Measurements from ENCODE around the gene ZSWIM2. TPM values are rescaled to one million over a fixed set of nuclear protein-coding genes. Genes with fewer than 3 reads are reported as not detected.

ZSWIM2 gene
- total RNA-seq, 4 donors from 2014 or later = 0.44 to 0.51 TPM; not detected in 2

DNA sequence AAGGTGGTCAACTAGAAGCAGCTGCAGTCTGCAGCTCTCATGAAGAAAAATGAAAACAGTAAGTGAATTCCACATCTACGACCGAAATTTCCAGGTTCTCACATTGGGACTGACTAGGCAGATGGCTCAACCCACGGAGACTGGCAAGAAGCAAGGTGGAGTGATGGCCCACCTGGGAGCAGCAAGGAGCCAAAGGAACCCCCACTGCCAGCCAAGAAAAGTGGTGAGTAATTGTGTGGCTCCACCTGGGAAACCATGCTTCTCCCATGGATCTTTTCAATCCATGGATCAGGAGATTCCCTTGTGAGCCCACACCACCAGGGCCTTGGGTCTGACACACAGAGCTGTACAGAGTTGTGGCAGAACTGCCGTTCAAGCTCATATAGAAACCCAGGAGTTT lies 64.0 kb downstream of the ZSWIM2 start:
- TF ChIP-seq, protein P1, sequence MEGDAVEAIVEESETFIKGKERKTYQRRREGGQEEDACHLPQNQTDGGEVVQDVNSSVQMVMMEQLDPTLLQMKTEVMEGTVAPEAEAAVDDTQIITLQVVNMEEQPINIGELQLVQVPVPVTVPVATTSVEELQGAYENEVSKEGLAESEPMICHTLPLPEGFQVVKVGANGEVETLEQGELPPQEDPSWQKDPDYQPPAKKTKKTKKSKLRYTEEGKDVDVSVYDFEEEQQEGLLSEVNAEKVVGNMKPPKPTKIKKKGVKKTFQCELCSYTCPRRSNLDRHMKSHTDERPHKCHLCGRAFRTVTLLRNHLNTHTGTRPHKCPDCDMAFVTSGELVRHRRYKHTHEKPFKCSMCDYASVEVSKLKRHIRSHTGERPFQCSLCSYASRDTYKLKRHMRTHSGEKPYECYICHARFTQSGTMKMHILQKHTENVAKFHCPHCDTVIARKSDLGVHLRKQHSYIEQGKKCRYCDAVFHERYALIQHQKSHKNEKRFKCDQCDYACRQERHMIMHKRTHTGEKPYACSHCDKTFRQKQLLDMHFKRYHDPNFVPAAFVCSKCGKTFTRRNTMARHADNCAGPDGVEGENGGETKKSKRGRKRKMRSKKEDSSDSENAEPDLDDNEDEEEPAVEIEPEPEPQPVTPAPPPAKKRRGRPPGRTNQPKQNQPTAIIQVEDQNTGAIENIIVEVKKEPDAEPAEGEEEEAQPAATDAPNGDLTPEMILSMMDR (IDR thresholded peaks at IDR 0.05; ENCODE audit: low read depth) = no peak

DNA sequence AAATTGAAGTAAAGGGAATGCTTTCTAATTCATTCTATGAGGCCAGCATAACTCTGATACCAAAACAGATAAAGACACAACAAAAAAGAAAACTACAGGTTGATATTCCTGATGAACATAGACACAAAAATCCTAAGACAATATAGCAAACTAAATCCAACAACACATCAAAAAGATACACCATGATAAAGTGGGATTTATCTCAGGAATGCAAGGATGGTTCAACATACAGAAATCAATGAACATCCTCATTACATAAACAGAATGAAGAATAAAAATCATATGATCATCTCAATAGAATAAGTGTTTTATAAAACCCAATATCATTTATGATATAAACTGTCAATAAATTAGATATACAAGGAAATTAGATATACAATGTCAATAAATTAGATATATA lies 65.7 kb downstream of the ZSWIM2 start:
- TF ChIP-seq, protein P1 (IDR thresholded peaks at IDR 0.05; ENCODE audit: low read depth) = no peak

DNA sequence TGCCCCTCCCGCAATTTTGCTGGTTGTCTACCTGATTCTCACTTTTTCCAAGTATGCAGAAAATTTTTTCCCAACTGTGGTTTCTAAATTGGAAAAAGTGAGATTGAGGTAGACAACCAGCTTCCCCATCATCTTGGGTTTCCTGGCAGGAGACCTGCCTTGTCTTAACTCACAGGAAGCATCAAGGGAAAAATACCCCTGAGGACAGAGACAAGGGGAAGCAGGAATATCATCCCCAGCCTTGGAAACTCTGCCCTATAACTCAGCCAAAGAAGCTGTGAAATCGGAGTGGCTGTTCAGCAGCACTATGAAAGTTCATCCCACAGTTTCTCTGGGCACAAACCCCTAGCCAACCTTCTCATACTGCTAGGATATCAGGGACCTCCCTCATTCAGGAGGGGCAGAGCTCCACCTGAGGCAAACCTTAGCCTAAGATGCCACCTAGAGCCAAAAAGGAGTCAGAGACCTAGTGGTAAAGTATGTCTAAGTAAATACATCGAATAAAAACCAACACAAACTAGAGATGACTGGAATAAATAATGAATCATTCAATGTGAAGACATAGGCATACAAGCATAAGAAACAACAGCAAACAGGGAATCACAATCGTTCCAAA lies 68.2 kb downstream of the ZSWIM2 start:
- TF ChIP-seq, protein P1 (IDR thresholded peaks at IDR 0.05; ENCODE audit: low read depth) = no peak

Other genes starting within 250 kb of the ZSWIM2 start
- gene FAM171B, start 155.1 kb downstream of the ZSWIM2 start, total RNA-seq = 1 to 10 TPM; 5.5 to 9.0 (median 7.3) TPM

Measured in subcutaneous adipose tissue (tissue), 4 donors.